DMS53 (cell line): ENCODE measurements around the gene IL12RB1.
A peak's percentile ranks its signal among the peaks of the same experiment; 100 is the strongest.
"Not testable (repeated sequence)": the region's sequence is repeated elsewhere in the genome, so short reads cannot be mapped to it uniquely, and the experiment has no call there.

Experiments used
- DNase-seq: peaks from one replicate; lab custom pipeline; 2025; lab: John Stamatoyannopoulos, UW

IL12RB1 gene

DNA sequence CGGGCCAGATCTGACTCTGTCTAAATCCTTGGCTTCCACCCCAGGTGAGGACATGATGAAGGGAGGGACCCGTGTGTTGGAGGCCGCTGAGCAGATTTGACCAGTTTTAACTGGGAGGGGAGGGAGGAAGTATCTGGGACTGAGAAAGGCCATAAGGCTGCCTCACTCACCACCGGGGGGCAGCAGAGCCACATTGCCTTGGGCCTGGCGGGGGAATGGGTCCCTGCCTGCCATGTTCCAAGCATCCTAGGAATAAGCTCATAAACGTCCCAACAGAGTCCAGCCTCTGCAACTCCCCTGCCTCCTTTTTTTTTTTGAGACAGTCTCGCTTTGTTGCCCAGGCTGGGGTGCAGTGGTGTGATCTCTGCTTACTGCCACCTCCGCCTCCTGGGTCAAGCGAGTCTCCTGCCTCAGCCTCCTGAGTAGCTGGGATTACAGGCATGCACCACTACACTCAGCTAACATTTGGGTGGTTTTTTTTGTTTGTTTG, 26.3 kb upstream of the IL12RB1 start:
- DNase-seq = peak; percentile 91

DNA sequence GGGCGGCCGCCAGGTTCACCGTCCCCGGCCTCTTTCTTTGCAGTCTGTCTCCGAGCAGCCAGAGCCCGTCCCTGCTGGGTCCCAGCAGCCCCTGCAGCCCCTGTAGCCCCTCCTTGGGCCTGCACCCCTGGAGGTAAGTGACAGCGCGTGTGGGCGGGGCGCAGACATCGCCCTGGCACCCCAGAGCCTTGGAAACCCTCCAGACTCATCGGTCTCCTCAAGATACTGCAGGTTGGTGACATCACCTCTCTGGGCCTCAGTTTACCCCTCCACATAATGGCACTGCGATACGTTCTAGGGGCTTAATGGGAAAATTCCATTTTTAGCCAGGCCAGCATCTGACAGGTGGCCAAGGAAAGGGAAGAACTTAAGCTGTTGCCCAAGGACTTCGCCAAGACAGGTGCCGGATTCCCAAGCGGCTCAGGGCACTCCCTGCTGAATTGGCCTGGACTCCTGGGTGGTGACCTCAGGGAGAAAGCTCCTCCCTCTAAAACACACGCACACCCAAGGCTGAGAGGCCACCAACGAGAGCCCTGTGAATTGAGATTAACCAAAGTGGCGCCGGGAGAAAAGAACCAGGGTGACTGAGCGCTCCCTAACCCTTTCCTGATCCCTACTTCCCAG, 24.0 kb upstream of the IL12RB1 start:
- DNase-seq = no peak

DNA sequence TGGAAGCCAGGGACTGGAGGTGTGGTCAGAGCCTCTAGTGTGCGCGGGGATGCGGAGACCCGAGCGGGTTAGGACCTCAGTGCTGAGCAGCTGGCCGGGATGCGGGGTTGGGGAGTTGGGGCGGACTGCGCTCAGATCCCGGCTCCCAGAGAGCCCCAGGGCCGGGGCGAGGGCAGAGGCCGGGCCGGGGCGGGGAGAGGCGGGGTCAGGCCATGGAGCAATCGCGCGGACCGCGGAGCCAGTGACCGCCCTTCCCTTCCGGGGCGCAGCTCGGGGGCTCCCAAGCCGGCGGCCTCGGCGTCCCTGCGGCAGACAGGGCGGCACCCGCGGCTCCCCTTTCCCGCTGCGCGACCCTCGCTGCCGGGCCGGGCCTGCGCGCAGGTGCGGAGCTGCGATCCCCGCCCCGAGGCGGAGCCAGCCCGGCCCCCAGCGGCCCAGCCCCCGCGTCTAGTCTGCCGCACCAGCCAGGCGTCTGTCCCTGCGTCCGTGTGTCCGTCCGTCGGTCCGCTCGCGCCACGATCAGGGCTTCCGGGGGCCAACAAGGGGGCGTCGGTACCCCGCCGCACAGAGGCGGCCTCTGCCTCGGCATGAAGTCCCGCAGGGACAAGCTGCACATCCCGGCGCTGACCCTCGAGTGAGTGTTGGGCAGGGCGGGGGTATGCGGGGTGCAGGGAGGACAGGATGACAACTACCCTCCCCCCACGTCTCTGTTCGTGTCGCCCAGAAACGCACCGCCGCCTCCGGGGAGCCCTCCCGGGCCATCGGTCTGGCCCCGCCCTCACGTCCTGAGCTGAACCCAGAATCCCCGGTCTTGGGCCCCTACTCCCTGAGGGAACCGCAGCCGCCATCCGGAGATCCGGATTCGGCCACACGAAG, 23.2 kb upstream of the IL12RB1 start:
- peak; percentile 62 for DNase-seq

DNA sequence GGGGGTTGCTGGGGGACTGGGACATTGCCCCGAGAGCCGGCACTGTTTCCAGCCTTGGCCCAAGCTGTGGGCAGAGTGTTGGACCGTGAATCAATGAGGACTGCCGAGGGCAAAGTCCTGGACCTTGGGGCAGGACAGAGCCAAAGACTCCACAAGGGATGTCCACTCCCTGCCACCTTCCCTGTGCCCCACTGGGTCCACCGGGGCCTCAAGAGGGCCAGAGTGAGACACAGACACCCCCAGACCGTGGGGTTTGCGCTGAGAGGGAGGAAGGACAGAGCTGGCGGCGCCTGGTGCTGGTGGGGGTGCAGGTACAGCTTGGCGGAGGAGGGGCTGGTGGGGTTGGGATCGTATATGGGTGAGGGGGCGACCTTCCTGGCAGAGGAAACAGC, 22.6 kb upstream of the IL12RB1 start:
- no peak for DNase-seq

DNA sequence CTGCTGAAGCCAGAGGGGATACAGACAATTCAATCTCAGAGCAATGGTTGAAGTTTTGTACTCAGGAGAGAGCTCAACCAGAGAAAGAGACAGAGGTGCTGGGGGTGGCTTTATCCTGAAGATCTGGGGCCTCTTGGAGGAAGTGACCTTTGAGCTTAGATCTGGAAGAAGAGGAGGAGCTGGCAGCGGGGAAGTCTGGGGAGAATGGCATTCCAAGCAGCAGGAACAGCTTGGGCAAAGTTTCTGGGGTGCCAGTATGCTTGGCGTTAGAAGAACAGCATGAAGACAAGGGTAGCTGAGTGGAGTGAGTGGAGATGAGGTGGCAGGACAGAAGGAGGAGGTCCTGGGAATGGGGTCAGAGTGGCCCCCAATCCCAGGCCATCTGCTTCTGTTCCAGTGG, 22.2 kb upstream of the IL12RB1 start:
- no peak for DNase-seq

DNA sequence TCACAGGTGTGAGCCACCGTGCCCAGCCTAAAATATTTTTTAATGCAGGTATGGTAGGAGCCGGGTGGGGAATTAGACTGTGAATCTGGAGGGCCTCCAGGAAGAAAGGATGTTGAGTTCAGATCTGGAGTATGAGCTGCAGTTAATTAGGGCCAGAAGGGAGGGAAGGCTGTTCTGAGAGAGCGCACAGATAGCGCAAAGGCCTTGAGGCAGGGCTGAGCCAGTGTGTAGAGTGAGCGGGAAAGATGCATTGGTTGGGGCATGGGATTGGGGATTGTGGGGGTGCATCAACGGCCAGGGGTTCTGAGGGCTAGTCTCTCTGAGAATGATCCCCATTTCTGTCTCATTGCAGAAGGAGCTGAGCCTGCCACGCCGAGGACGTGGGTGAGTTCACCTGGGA, 20.5 kb upstream of the IL12RB1 start:
- peak; percentile 22 for DNase-seq

DNA sequence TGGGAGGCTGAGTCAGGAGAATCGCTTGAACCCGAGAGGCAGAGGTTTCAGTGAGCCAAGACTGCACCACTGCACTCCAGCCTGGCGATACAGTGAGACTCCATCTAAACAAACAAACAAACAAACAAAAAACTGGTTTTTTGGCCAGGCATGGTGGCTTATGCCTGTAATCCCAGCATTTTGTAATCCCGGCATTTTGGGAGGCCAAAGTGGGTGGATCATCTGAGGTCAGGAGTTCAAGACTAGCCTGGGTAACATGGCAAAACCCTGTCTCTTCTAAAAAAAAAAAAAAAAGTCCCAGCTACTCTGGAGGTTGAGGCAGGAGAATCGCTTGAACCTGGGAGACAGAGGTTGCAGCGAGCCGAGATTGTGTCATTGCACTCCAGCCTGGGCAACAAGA, 18.5 kb upstream of the IL12RB1 start:
- not testable (repeated sequence) for DNase-seq

DNA sequence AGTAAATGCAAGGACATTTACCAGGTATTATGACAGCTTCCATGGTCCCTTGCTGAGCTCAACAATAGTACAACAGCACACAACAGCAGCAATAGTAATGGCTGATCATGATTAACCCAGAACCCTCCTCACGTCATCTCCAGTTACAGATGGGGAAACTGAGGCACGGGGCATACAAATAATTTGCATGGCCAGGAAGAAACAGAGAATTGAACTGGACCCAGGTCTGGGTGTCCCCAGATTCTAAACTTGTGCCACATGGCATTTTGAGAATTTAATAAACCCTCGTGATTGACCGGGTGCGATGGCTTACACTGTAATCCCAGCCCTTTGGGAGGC, 18.0 kb upstream of the IL12RB1 start:
- no peak for DNase-seq

DNA sequence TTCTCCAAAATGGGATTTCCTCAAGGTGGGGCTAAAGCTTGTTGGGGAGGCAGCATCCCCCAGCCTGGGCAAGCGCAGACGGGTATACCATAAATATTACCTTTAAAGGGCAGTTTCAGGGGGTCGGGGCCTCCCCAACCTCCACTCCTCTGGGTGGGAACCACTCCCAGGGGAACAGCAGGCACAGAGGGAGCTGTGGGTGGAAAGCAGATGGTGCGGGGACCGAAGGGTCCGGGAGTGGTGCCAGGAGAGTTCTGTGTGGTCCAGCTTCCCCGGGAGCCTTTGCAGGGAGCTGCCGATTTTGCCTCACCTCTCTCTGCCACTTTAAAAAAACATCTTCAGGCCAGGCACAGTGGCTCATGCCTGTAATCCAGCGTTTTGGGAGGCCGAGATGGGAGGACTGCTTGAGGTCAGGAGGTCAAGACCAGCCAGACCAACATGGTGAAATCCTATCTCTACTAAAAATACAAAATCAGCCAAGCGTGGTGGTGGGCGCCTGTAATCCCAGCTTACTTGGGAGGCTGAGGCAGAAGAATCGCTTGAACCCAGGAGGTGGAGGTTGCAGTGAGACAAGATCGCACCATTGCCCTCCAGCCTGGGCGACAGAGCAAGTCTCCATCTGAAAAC, 16.3 kb upstream of the IL12RB1 start:
- no peak for DNase-seq

DNA sequence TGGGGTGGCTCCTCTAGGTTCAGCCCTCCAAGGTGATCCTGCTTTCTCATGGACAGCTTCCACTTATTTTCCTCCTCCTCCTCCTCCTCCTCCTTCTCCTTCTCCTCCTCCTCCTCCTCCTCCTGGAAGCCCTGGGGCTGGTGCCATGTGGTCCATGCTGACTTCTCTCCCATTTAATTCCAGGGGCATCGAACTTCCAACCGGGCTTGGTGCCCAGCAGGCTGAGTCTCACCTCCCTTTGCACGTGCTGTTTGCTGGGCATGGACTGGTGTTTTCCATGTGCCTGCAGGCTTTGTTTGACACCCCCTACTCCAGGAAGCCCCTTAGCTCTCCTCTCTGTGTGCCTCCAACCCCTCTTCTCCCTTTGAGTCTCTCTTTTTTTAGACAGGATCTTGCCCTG, 14.5 kb upstream of the IL12RB1 start:
- no peak for DNase-seq

DNA sequence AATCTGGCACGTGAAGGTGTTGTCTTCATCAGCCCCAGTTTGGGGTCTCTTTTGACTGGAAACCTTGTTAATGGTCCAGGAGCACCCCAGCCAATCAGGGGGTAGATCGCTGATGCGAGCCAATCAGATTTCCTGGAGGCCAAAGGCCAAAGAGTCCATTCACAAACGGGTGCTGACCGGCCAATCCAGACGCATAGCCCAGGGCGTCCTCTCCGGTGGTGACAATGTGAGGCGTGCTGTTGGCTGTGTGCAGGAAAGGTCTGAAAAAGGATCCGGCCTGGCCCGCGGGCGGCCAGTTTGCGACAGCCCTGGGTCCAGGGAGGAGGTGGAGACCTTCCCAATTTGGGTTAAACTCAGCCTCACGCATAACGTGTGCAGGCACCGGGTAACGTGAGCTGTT, 14.0 kb upstream of the IL12RB1 start:
- no peak for DNase-seq

DNA sequence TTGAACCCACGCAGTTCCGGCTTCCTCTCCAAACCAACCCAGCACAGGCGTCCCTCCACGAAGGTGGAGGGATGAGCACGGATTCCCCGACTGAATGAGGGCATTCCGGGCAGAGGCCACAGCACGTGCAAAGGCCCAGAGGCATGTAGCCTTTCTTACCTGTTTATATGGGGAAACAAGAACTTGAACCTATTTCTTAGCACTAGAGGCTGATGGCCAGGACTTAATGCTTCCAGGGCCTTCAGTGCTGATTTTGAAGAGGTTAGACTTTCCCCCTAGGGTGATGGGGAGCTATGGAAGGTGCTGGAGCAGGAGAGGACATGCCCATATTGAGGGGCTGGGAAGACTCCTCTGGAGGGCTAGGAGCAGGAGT, 12.9 kb upstream of the IL12RB1 start:
- no peak for DNase-seq

DNA sequence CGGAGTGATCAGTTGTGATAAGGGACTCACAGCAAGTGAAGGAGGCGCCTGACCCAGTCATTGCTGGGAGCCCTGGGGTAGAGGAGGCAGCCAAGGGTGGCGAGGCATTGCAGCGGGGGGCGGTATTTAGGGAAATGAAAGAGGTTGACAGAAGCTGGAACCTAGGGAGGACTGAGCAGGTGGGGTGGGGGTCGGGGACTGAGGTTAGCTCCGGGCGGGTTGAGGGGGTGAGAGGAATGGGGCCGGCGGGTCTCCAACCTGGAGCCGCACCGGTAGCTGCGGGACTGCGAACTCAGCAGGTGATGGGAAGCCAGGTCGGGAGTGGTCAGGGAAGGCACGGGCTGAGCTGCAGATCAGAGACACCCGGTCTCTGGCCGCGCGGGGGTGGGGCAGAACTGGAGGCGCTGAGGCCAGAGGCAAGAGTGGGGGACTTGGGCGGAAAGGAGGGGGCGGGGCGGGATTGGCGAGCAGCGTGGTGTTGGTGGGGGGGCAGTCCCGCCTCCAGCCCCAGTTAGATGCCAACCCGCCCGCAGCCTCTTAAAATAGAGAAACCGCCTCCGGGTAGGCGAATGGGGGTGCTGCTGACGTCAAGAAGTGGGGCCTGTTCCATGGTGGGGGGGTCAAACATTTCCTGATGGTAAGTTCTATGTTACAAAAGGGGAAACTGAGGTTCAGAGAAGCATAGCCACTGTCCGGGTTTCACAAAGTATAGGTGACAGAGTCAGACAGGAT, 12.3 kb upstream of the IL12RB1 start:
- peak; percentile 37 for DNase-seq

DNA sequence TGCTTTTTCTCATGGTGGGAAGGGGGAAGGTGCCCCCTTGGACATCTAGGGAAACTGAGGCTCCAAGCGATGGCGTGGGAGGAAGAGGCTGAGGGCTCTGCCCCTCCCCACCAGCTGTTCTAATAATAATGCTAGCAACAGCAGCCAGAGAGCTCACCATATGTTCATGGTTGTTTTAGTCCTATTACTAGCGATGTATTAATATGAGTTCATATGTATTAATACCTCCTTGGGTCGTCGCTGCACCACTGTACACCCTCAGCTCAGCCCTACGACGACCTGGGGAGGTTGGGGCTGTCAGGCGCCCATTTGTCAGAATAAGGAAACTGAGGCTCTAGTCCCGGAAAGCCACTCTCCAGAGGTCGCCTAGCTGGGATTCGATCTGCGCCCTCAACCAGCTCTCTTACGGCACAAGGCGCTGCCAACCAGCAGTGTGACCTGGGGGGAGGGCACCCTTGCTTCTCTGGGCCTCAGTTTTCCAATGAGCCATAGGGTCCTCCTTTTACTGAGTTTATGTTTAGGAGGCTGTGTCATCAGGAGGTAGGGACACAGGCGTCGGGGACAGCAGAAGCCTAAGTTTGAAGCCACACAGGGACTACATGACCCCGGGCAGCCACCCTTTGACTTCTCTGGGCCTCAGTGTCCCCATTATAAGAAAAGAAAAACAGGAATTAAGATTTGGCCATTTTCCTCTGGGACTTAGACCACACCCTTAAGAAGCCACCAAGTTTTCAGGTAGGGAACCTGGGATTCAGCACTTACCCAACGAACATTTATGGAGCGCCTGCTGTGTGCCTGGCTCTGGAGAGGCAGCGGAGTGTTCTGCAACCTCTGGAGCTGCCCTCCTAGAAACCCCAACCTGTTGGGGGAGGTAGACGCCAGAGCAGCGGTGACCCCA, 11.5 kb upstream of the IL12RB1 start:
- DNase-seq = no peak

DNA sequence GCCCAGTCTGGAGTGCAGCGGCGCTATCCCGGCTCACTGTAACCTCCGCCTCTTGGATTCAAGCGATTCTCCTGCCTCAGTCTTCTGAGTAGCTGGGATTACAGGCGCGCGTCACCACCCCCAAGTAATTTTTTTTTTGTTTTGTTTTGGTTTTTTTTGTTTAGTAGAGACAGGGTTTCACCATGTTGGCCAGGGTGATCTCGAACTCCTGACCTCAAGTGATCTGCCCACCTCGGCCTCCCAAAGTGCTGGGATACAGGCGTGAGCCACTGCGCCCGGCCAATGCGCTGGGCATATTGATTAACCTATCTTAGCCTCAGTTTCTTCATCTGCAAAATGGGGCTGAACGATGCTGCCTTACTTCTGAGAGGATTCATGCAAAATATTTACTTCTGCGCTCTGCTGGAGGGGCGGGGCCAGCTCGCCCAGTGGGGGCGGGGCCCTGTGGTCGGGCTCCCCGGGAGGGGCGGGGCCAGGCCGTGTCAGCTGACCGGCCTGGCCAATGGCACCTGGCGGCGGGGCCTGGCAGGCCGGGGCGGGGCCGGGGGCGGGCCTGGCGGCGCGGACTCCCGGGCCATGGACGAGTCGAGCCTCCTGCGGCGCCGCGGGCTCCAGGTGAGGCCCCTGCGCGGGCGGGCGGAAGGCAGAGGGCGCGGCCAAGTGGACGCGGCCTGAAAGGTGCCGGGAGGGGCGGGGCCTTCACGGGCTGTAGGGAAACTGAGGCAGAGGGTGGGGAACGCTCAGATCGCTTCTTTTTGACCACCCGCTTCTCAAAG, 10.7 kb upstream of the IL12RB1 start, which contains the start of gene MAST3:
Gene MAST3 (plus strand): TSS at position 562 of the 776 bp plus-strand sequence. CDS start 15 bp downstream, at position 577.
- peak; percentile 92 for DNase-seq

DNA sequence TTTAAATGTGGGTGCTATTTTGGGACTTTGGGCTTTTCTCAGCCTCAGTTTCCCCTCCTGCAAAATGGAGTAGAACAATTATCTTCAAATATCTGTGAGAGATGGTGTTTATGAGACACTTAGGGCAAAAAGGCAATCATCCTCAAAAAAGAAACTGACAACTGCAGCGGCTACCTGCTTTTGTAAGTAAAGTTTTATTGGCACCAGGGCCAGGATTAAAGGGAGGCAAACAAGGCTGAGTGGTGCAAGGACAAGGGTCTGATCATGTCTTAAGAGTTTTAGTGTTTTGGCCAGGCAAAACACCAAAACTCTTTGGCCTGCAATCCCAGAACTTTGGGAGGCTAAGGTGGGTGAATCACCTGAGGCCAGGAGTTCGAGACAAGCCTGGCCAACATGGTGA, 9.5 kb upstream of the IL12RB1 start:
- no peak for DNase-seq

DNA sequence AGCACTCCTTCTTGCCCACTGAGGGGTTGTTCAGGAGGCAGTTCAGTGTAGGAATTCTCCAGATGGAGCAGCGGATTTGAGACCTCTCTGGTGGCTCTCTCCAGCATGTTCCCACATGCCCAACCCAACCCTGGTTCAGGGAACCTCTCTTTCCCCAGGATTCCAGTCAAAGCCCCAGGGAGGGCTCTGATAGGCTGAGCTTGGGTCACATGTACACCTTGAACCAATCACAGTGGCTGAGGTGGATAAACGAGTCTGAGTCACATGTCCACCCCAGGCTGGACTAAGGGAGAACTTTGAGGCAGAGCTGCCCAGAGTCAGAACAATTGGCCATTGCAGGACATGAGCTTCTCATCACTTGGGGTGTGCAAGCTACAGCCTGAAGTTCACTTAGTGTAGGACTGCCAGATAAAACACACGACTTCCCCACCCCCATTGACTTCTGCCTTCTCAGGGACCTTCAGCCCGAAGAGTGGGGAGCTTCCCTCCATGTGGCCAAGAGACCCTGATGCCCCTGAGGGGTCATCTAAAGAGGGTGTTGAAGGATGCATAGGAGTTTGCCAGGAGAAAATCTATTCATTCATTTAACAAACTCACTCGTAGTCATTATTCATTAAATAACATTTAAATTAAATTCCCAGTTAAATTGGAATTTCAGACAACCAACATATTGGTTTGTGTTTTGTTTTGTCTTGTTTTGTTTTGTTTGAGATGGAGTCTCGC, 6.9 kb upstream of the IL12RB1 start:
- peak; percentile 47 for DNase-seq

DNA sequence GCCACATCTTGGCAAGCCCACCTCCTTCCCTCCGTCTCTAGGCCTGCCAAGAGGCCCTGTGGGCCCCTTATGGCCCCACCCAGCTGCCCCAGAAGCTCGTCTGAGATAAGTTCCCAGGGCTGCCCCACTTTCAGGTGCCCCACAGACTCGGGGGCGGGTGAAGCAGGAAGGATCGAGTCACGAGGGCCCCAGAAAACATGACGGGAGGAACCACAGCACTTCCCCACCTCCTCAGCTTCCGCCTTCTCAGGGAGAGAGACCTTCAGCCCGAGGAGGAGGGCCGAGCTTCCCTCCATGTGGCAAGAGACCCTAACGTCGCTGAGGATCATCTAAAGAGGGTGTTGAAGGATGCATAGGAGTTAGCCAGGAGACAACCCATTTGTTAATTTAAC, 4.5 kb upstream of the IL12RB1 start:
- no peak for DNase-seq

DNA sequence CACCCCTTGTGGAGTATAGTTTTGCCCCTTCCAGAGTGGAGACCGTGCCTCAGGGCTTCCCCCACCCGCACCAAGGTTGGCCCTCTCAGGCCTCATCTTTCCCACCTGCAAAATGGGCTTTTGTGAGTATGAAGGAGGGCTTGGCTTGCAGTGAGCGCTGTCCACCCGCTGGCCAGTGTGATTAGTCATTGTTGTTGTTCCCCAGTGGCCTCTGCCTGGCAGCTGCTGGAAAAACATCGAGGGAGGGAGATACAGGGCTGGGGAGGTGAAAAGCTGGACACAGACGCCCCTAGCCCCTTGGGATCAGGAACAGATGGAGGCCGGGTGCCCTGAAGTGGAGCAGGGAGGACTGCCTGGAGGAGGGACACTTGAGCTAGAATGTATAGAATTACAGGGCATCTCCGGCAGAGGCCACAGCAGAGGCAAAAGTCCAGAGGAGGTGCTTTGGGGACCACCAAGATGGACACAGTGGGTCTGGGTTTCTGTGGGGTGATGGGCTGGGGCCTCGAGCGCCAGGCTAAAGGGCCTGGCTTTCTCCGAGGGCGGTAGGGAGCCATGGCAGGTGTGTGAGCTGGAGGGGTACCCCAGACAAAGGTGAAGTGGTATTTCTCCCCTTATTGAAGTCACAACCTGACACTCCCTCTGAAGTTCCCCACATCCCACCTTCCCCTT, 3.9 kb upstream of the IL12RB1 start:
- DNase-seq = peak; percentile 25
